RCC 7860 (cell line): ENCODE measurements around the gene TMEM54.

ENCODE experiments used
- DNase-seq: peaks from one replicate; pipeline ENCODE4 v3.0.0-alpha.2; 2015; ENCODE audit warnings: low spot score
- FAIRE-seq: peaks from 2 replicates; lab custom pipeline; 2012; peaks lifted over from hg19 to GRCh38; lab: Jason Lieb, UNC

The TMEM54 gene

DNA sequence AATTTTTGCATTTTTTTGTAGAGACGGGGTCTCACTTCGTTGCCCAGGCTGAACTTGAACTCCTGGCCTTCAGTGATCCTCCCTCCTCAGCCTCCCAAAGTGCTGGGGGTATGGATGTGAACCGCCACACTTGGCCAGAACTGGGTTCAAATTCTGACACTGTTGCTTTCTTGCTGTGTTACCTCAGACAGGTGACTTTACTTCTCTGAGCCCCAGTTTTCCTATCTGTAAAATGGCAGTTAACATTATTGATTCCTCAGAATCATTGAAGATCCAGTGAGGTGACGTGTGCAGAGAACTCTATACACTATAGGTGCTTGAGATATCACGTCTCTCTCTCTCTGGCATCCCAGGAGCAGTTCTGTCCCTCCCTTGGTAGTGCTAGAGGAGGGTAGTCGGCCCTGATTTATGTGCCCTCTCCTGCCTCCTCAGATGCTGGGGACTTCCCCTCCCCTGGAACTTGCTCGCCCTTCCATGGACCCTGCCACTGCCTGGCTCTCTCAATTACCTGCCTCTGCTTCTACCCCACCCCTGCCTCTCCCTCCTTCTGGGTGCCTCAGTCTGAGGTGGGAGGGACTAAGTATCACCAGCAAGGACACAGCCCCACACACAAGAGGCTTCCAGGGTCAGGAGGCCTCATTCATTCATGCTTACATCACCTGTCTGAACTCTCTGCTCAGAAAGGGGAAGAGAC is 17.7 kb downstream of the TMEM54 start:
- DNase-seq (no peak), FAIRE-seq (no peak)

DNA sequence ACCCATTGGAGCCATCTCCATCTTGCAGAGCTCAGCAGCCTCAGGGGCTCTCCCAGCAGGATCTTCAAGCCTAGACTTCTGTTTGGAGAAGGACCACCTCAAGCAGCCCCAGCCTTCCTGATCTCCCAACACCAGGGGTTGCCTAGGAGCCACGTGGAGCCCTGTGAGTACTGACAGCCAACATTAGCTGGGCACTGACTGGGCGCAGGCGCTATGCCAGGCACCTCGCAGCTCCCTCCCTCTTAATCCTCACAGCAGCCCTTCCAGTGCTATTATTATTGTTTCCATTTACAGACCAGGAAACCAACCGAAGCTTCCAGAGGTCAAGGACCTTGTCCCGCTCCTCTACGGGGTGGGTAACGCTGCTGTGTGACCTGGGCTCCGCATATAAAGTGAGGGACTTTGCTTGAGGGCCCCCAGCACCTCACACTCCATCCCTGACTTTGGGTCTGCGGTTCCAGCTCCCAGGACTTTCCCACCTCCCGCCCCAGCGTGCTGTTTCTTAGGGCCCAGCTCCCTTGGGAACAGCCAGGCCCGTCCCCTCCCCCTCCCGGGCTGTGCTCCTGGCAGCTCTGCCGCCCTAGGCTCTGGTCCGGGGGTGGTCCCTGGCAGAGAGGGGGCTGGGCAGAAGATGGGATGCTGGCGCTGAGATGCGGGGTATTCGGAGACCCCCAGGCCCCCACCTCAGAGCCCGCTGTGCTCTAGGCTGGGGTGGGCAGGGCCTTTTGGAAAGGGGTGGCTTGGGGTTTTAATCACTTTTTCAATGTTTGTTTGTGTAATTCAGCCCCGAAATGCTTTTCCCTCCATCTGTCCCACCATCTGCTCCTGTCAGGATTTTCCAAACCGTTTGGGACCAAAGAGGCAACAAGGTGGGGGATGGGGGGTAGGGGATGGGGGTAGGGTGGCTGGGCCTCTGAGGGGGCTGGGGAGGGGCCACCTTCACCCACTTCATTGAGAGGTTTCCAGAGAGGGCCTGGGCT is 19.0 kb downstream of the TMEM54 start:
- DNase-seq (no peak), FAIRE-seq (no peak)

DNA sequence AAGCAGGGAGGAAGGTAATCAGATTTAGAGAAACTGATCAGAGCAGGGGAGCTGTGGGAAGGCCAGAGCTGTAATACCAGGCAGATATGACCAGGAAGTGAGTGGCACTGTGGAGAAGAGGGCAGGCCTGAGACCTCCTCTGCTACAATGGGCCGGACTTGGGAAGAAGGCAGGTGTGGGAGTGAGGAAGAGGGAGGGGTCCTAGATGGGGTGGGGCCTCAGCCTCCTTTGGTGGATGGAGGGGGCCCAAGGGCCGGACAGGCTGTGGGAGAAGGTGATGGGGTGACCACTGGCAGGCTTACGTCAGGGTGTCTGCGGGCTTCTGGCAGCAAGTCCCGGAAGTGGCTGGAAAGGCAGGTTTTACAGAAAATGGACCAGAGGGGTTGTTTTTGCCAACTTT is 19.9 kb downstream of the TMEM54 start:
- DNase-seq (no peak), FAIRE-seq (no peak)

DNA sequence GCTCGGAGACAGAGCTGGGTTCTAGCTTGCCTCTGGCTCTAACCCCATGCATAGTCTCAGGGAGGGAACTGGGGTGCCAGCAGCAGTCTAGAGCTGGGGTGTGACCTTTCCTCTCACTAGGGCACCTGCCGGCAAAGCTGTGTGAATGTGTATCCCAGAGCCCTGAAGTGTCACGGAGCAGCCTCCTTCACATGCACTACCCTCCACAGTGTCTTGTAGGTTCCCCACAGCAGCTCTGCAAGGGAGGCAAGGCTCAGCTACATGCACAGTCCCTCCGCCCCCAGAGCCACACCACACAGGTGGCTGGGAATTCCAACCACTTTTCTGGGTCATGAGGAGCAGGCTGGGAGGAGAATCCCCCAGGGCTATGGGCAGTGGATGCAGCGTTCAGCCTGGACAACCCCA is 22.6 kb downstream of the TMEM54 start:
- no peak for DNase-seq
- FAIRE-seq = no peak

DNA sequence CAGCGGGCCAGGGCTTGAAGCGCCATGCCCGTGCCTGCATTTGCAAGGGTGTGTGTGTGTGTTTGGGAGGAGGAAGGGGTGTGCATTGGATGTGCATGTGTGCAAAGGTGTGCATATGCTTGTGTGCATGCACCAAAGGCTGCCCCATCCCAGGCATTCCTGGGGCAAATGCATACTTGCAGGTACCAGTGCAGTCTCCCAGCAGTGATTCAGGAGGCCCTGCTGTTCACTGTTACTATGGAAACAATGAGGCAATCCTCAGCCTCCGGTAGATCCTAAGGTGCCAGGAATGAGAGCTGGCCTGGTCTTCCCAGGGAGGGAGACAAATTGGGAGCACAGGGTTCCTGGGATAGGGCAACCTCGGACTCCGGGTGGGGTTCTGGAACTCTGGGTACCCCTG is 23.0 kb downstream of the TMEM54 start:
- FAIRE-seq (no peak), DNase-seq (peak; percentile 42)

DNA sequence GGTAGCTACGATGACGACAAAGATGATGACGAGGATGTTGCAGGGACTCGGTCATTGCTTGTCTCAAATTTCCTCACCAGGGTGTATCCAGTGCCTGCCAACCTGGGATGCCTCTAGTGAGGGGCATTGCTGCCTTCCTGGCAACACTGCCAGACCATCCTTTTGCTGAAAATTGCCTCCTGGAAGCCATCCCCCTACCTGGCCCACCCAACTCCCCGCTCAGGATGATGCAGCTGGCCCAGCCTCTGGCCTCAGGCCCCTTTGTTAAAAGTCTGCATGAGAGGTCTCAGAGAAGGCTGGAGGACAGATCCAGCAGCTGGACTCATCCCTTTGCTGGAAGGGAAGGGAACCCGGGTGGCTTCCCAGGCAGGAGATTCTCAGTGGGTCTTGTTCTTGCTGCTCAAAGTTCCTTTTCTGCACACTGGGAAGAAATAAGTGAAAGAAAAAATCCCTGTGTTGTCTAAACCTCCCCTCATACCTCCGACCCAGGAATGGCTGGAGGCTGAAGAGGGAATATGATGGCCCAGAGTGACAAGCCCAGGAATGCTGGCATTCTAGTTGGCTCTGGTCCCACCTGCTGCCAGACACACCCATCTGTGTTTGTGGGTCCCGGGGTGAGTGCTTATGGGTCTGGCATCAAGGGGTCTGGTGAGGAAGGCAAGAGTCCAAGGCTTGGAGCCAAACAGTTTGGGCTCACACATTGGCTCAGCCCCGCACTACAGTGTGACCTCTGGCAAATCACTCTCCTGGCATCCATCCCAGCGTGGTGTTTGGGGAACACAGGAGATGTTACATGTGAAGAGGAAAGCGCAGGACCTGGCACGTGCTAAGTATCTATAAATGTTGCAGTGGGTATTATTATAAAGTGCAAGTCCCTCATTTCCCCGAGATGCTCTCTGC is 23.7 kb downstream of the TMEM54 start:
- DNase-seq (no peak), FAIRE-seq (no peak)

DNA sequence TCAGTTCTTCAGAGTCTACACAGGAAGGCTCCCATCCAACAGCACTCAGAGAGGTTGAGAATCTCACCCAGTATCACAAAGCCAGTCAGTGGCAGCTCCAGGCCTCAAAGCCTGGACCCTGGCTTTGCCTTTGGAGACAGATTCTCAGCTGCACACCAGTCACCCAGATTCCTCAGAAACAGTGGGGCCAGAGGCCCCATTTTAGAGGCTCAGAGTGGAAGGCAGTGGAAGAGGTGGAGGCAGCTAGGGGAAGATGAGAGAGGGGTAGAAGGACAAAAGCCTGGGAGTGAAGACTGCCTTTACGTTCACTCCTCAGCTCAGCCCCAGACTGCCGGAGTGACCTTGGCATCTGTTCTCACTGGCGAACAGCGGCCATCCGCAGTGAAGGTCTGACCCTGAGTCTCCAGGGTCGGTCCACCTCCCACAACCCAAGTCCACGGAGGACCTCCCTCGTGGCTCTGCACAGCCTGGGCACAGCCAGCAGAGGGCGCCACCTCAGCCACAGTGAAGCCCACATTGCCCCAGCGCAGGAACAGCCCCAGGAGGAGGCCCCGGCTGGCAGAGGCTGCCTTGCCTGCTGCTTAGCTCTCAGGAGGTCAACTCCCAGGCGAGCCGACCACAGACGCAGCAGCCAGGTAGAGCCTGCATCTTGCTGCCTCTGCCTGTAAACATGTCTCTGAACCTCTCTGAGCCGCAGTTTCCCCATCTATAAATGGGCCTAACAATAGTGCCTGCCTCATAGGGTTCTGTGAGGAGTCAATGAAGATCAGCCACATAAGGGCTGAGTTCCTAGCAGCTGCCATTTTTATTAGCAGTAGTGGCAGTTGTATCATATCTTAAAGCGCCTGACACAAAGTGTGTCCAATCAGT is 24.6 kb downstream of the TMEM54 start:
- FAIRE-seq (no peak), DNase-seq (peak; percentile 52)

DNA sequence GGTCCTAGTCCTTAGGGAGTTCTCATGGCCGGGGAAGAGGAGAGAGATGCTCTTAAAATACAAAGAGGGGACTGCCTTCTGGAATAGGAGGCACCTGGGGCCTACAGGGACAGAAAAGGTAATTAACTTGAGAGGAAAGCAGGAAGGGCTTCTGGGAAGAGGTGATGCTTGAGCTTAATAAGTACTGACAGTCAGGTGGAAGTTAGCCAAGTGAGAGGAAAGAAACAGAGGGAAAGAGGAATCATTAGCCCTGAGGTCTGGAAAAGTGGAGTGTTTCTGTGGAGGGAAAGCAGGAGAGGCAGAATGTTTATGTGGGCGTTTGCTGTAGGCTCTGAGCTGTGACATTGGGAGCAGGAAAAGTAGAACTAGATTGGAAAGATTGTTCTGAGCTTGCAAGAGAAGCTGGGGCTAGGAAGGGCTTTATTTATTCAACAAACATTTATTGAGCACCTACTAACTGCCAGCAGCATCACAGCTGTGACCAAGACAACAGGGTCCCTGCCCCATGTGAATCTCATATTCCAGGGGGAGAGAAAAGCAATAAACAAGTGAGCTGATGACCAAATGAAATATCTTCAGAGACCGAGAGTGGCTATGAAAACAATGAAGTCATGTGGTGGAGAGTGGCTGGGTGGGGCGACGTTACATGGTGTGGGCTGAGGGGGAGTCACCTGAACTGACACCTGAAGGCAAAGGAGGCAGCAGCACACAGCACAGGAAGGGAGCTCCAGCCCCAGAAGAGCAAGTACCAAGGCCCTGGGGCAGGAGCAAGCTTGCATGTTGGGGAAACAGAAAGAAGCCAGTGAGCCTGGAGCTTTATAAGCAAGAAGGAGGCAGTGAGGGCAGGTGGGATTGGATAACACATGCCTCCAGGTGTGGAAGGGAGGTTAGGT is 26.1 kb downstream of the TMEM54 start:
- DNase-seq (no peak), FAIRE-seq (no peak)

DNA sequence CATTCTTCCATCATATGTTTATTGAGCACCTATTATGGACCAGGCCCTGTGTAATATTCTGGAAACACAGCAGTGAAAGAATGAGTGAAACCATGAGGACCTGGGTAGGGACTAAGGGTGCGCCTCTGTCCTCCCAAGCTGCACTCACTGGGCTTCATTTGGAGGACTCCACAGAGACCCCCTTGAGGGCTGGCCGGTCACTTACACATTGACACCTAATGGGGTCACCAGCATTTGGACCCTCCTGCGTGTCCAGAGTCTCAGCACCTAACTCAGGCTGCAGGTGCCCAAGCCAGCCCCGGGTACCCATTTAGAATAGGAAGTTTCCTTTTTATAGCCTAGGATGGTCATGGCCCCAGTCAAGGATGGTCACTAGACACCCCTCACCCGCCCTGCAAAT is 27.7 kb downstream of the TMEM54 start:
- DNase-seq (no peak), FAIRE-seq (no peak)

DNA sequence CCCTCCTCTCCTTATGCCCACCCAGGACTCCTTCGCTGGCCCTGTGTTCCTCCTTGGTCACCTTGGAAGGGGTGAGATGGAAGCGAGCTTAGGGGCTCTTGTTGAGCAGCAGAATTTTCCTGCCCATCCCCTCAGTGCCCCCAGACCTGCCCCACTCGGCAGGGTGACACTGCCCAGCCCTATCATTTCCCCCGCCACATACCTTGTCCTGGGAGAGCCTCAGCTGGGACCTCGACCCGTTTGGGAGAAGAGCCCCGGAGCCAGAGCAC is 29.1 kb downstream of the TMEM54 start:
- no peak for DNase-seq
- no peak for FAIRE-seq

DNA sequence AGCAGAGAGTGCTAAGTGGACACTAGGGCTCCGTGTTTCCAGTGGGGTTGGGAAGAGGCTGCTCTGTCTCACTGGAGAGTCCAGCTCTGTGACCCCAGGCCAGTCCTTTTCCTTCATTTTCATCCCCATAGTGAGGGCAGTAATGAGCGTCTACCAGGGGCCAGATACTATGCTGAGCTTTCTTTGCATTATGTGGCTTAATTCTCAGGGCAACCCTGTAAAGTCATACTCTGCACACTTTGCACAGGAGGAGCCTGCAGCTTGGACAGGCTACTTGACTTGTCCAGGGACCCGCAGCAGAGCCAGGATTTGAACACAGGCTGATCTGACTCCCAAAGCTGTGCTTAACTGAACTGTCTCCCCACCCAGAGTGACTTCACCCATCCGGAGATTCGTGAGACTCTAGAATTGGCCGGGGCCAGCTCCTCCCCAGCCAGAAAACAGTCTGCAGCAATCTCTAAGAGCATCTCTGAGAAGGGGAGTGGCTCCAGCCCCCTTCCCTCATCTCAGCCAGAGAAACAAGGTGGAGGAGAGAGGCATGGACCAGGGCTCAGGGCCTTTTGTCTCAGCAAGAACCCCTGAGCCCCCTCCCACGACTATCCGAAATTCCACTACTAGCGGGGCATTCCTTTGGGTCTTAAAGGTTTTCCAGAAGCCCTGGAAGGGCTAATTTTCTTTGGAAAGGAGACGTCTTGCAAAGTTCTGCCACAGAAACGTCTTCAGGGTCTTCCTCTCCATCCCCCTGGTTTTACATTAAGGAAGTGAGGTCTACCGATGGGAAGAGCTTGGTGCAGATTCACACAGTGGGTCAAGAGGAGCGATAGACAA is 29.6 kb downstream of the TMEM54 start:
- no peak for FAIRE-seq
- no peak for DNase-seq

DNA sequence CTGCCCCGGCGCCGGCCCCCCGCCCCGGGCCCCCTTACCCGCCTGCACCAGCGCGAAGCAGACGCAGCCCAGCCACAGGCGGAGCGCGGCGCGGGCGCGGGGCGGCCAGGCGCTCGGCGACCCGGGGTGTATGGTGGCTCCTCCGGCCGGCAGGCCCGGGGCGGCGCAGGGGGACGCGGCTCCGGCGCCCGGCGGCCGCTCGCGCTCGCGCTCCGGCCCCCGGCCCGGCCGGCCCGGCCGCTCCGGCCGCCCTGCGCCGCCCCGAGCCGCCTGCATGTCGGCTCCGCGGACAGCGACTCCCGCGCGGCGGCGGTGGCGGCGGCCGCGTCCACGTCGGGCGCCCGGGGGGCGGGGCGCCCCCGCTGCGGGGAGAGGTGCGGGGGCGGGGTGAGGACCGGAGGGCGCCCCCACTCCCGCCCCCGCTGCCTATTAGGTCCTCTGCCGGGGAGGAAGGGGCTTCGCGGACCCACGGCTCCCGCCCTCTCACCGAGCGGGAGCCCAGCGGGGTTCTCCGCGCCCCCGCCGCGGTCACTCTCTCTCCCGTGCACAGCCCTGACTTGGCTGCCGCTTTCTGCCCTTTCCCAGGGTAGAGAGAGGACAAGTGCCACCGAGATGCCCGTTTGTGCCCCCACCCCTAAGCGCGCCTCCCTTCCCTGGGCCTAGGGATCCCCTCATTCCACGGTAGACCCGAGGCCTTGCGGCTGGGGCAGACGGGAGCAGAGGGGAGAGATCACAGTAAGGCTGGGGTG is 30.4 kb downstream of the TMEM54 start, which contains the start of gene FNDC5:
Gene FNDC5, minus strand, starts transcription at position 298 of the 749 bp plus-strand sequence.
- FAIRE-seq = no peak

DNA sequence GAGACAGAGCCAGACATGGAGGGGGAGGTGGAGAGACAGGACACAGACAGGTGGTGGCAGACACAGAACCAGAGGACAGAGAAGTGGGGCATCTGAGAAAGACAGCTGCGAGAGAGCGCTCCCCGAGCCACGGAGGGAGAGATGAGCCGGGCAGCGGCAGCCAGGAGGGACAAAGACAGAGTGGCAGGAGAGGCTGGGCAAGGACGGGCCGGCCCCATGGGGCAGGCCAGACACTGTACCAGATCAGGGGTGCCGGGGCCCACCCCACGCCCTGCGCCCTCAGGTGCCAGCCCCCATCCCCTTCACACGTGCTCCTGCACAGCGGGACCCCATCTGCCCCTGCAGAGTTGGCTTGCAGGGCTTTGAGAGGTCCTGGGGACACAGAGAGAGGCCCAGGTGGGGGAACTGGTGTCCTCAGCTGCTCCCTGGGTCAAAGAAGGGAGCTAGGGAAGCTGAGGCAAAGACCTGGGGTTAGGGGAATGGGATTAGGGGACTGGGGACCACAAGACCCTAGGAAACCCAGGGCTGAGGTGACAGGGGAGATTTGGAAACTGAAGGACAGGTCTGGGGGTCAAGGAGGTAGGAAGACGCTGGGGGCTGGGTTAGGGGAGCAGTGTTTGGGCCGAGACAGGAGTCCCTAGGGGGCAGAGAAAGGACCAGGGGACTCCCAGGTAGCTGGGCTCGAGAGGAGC is 31.1 kb downstream of the TMEM54 start:
- FAIRE-seq (no peak), DNase-seq (no peak)

More for the DNA sequence above, 30.4 kb downstream of the TMEM54 start, which contains the start of gene FNDC5:
- DNase-seq = no peak

DNA sequence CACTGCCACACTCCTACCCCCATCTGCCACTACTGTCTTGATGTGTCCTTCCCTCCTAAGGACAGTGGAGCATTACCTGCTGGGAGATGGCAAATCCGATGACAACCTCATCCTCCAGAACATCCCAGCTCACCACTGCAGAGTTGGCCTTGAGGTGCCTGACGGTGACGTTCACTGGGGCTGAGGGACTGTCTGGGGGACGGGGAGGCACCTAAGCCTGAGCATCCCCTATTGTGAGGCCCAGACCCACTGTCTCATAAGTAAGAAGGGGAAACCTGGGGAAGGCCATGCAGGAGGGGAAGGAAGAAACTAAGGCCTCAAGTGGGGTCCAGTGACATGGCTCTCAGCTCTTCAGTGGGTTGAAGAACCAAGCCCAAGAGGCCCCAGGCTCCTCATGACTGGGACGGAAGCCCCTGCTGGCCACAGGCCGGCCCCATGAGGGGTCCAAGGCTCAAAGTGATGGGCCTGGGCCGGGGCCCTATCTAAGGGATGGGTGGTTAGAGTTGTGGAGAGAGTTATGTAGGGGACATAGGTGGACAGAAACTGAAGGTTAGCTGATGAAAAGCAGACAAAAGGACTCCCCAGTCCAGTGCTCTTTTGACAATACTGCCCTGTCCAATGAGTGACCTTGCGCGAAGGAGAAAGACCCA is 32.3 kb downstream of the TMEM54 start:
- DNase-seq = no peak
- FAIRE-seq = no peak

DNA sequence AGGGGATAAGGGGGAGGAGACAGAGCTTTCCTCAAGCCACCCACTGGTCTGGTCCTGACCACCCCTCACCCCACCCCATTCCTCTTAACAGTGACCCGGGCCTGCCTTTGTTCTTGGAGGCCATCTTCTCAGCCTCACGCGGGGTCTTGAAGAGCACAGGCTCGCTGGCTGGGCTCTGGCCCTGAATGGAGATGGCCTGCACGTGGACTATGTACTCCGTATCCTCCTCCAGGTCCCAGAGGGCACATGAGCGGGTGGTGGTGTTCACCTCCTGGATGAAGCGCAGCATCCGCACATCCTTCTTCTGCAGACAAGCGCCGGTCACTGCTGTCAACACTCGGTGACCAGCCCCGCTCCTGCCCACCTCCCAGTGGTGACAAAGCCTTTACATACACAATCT is 33.1 kb downstream of the TMEM54 start:
- DNase-seq (no peak), FAIRE-seq (no peak)

DNA sequence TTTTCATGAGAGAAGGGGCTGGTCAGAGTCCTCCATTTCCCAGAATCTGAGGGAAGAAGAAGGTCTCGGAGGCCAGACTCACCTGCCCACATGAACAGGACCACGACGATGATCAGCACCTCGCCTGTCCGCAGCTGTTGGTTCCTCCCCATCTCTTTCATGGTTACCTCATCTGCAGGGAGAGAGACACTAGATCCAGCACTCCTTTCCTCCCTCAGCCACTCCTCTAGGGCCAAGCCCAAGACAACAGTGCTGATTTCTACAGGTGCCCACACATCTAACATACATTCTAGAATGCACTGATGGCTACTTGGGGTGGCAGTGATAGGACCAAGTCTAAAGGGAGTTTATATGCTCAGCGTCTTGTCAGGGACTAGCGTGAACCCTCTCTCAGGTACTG is 33.5 kb downstream of the TMEM54 start:
- FAIRE-seq (no peak), DNase-seq (no peak)

DNA sequence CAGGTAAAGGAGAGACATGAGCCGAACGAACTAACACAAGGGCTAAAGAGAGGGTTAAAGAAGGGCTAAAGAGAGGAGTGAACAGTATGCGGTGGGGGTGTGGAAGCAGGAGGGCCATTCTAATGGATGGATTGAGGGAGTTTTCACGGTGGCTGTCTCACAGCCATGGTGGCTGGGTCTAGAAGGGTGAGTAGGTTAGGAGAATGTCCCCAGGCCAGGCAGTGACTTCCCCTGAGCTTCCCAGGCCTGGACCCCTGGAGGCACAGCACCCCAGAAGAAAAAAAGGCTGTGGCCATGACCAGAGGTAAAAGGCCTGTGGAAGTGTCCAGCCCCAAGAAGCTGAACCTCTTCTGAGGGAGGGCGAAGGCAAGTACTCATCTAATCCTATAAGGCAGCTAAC is 34.0 kb downstream of the TMEM54 start:
- DNase-seq (no peak), FAIRE-seq (no peak)
